ENCODE results near the gene DBNDD2.

The DBNDD2 gene

GRCh38 chr20:45440424-45440823 is 32.3 kb downstream of the DBNDD2 start:
- DNase-seq = no peak
- in situ Hi-C loops (cut with HindIII; ENCODE audit: low pct_ligation_motif_present, low pct_unique_long_range_greater_than_20kb, low sequenced_read_pairs) = no loop called here

- in situ Hi-C loops (cut with HindIII; ENCODE audit: low pct_ligation_motif_present, low pct_unique_long_range_greater_than_20kb, low sequenced_read_pairs) = no loop called here
Observed at GRCh38 chr20:45440891-45441685, 33.0 kb downstream of the DBNDD2 start.

GRCh38 chr20:45441746-45442145 is 33.7 kb downstream of the DBNDD2 start:
- no peak for DNase-seq
- in situ Hi-C loops (cut with HindIII; ENCODE audit: low pct_ligation_motif_present, low pct_unique_long_range_greater_than_20kb, low sequenced_read_pairs) = no loop called here

More at GRCh38 chr20:45440891-45441685, 33.0 kb downstream of the DBNDD2 start:
- no peak for DNase-seq

- DNase-seq = no peak
- in situ Hi-C loops (cut with HindIII; ENCODE audit: low pct_ligation_motif_present, low pct_unique_long_range_greater_than_20kb, low sequenced_read_pairs) = no loop called here
Observed at GRCh38 chr20:45444050-45444449, 36.0 kb downstream of the DBNDD2 start.

GRCh38 chr20:45445805-45446562 is 37.9 kb downstream of the DBNDD2 start:
- DNase-seq = peak; percentile 24
- in situ Hi-C loops (cut with HindIII; ENCODE audit: low pct_ligation_motif_present, low pct_unique_long_range_greater_than_20kb, low sequenced_read_pairs) = no loop called here

GRCh38 chr20:45448270-45448669 is 40.2 kb downstream of the DBNDD2 start:
- in situ Hi-C loops (cut with HindIII; ENCODE audit: low pct_ligation_motif_present, low pct_unique_long_range_greater_than_20kb, low sequenced_read_pairs) = no loop called here

DNA sequence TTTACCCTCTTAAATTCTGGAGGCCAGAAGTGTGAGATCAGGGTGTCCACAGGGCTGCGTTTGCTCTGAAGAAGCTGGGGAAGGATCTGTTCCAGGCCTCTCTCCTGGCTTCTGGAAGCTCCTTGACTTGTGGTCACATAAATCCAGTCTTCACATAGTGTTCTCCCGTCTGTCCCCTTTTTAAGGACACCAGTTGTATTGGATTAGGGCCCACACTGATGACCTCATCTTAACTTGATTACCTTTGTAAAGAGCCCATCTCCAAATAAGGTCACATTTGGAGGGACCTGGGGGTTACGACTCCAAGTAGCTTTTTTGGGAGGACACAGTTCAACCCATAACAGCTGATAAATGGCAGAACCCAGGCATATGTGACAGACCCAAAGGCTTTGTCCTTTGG is 41.4 kb downstream of the DBNDD2 start:
- no peak for DNase-seq
- in situ Hi-C loops (cut with HindIII; ENCODE audit: low pct_ligation_motif_present, low pct_unique_long_range_greater_than_20kb, low sequenced_read_pairs) = no loop called here

More at GRCh38 chr20:45448270-45448669, 40.2 kb downstream of the DBNDD2 start:
- DNase-seq = no peak

DNA sequence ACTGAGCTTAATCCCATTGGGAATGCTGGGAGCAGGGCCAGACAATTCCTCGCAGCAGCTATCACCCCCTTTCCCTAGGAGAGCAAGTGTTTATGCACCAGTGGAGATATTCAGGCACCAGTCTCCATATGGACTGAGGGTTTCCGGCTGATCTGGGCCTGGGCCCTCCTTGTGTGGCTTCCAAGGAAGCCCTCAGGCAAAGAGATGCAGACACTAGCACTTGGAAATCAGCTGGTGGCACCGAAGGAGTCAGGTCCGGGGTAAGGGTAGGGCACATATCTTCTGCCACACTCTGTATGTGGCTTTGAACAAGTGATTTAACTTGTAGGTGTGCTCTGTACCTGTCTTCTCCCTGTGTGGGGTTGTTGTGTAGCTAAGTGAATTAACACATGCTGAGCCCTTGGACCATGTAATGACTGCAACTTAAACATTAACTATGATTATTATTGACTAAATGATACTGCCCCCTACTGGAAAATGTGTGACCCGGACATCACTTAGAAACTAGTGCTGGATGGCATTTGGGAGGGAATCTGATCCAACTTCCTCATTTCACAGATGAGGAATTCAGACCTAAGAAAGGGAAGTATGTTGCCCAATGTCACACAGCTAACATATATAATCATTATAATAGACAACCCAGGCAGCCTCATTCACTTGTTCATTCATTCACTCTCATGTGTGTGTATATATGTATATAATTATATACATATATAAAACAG is 42.2 kb downstream of the DBNDD2 start:
- peak; percentile 64 for DNase-seq
- in situ Hi-C loops (cut with HindIII; ENCODE audit: low pct_ligation_motif_present, low pct_unique_long_range_greater_than_20kb, low sequenced_read_pairs) = no loop called here

DNA sequence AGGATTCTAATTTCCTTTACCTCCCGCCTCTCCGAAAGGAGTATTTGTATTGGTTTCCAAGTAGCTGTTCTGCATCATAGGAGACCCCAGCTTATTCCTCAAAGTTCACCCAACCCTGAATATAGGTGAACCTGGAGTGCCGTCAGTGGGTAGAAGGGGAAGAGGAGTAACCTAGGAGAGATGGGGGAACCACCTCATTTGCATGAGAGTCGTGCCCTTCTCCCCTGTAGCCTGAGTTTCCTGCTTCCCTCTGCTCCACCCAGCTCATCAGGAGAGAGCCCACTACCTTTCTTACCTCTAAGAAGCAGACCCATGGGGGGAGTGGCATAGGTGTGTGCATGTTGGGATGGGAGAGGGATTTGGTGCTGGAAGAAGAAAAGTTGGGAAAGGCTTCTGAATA is 44.1 kb downstream of the DBNDD2 start:
- in situ Hi-C loops (cut with HindIII; ENCODE audit: low pct_ligation_motif_present, low pct_unique_long_range_greater_than_20kb, low sequenced_read_pairs) = no loop called here
- DNase-seq = no peak

DNA sequence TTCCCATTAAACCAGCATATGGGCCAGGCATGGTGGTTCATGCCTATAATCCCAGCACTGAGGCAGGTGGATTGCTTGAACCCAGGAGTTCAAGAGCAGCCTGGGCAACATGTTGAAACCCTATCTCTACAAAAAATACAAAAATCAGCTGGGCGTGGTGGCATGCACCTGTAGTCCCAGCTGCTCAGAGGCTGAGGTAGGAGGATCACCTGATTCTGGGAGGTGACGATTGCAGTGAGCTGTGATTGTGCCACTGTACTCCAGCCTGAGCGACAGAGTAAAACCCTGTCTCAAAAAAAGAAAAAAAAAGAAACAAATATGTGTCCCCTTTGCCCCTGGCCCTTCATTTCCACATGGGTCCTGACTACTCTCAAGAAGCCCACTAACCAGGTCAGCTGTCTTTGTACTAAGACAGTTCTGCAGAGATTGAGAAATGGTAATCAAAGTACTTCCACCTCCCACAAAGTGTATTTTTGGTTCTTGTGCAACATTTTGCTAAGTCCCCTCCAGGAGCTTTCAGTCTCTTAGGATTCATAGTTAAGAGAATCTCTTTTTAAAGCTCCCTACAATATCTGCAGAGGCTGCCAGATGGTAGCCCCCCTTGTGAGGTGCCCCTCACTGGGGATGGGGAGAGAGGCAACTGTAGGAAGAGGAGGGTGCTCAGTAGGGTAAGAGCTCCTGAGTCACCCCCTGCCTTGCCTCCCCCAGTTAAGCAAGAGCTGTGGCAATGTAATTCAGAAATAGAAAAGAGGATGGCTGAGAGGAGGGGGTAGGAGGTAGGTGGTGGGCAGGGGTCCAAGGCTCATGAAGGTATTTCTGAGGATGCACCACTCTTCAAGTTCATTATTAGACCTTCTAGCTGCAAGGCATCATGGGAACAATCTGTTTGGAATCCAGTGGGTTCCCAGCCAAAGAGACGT is 44.9 kb downstream of the DBNDD2 start:
- in situ Hi-C loops (cut with HindIII; ENCODE audit: low pct_ligation_motif_present, low pct_unique_long_range_greater_than_20kb, low sequenced_read_pairs) = no loop called here
- DNase-seq = no peak

GRCh38 chr20:45456632-45457031 is 48.5 kb downstream of the DBNDD2 start:
- peak; percentile 49 for DNase-seq
- in situ Hi-C loops (cut with HindIII; ENCODE audit: low pct_ligation_motif_present, low pct_unique_long_range_greater_than_20kb, low sequenced_read_pairs) = no loop called here

DNA sequence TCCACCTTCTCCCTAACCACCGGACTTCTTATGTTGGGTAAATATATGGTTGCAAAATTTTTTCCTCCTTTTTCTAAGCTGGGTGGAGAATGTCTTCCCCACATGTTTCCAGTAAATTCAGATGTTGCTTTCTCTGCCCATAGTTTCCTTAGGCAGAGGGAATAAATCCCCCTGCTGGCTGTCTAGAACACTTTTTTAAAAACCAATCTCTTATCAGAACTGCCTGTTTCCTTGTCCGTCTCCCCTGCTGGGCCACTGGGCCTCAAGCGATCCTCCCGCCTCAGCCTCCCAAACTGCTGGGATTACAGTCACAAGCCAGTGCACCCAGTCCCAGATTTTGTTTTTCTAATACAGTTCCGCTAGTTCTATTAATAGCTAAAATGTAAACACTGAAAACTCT is 51.5 kb downstream of the DBNDD2 start:
- peak; percentile 6 for DNase-seq
- in situ Hi-C loops (cut with HindIII; ENCODE audit: low pct_ligation_motif_present, low pct_unique_long_range_greater_than_20kb, low sequenced_read_pairs) = no loop called here

Measured in ACHN (cell line).